Stimulated activated CD8-positive, alpha-beta memory T cell treated with anti-CD3 and anti-CD28 coated beads, Interleukin-12 subunit alpha, Interleukin-12 subunit beta, amount 100 ng/mL, for 4 hours (primary cell): ENCODE results near the gene TBC1D12.

Experiments
- DNase-seq: peaks from one replicate; pipeline ENCODE4 v3.0.0-alpha.2; 2020; ENCODE audit warnings: low read depth

Gene TBC1D12

DNA sequence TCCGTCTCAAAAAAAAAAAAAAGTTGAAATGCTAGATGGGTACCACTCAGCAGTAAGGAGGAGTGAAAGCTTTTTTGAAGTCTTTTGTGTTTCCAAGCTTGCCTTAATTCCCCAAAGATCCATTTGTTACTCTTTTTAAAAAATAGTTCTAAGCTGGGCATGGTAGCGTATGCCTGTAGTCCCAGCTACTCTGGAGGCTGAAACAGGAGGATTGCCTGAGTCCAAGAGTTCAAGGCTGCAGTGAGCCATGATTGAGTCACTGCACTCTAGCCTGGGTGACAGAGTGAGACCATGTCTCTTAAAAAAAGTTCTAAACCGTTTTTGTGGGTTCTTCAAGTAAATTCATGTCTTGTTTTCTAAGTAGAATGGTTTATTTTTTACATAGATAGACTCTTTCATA, 5.3 kb downstream of the TBC1D12 start:
- DNase-seq, result no peak

DNA sequence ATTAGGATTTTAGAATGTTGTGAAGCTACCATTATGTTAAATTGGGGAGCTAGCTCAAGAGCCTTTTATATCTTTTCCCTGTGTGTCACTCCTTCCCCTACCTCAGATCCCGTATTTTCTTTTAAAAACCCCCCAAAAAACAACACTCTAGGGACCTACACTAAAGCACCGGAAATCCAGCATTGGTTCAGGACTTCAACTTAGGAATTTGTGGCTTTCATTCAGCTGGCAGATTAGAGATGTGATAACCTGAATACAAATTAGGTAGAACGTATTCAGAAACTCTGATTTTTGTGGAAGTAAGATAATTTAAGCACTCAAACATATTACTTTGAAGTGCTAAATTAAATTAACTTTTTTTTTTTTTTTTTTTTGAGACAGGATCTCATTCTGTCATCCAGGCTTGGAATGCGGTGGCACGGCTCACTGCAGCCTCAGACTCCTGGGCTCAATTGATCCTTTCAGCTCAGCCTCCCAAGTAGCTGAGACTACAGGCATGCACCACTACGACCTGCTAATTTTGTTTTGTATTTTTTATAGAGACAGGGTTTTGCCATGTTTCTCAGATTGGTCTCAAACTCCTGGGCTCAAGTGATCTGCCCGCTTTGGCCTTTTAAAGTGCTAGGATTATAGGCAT, 6.8 kb downstream of the TBC1D12 start:
- DNase-seq, result no peak

DNA sequence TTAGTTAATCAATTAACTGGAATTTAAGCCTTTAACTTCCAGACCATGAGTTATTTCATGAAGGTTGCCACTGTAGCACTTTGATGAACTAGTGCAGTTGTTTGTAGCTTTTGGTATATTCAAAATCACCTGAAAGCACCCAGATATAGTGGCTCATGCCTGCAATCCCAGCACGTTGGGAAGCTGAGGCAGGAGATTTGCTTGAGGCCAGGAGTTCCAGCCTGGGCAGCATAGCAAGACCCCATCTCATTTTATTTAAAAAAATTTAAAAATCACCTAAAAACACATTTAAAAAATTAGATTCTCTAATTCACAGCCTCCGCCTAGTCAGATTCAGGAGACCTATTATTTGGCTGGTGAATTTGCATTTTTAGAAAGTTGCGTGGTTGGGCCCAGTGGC, 9.0 kb downstream of the TBC1D12 start:
- DNase-seq, result no peak

DNA sequence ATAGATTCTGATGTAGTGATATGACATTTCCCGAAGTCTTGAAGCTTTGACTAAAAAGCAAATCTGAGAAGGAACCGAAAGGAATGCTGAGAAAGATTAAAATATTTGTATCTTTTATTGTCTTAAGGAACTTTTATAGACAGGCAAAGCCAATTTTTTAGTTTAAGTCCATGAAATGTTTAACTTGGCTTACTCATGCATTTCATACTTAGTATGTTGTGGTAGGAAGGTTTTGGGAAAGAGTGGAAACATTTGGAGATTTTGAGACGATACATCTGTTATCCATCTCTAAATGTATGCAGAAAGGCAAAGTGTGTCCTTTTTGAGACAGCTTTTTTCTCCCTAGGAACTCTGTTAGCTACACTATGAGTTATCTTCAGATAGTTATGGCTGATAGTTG, 10.1 kb downstream of the TBC1D12 start:
- DNase-seq, result no peak

DNA sequence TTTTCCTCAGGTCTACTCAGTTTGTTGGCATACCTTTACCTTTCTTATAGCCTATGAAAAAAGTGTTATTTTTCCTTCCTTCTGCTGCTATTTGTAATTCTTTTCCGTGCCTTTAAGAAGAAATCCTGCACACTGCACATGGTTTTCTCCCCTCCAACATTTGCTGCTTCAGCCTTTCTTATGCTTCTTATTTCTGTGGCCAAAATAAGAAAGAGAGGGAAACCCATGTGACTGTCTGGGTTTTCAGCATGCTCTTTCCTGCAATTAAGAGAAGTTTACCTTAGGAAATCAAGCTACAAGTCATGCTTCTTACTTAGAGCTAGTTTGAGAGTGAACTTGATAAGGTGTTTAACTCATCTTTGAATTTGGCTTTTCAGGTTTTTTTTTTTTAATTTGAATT, 11.0 kb downstream of the TBC1D12 start:
- no peak for DNase-seq

DNA sequence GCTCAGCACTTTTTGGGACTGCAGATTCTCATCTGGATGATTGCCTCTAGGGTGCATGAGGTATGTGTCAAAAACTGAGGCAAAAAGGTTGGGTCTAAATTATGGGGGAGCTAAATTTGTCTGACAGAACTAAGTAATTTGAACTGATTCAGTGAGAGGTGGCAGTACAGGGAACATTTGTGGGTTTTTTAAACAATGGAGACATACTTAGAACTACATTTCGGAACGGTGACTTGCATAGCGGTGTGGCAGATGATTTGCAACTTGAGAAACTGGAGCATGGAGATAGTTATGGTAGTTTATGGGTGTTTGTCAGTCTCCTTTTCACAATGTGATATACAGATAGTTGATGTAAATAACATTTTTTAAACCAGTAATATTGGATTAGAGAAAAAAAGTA, 14.6 kb downstream of the TBC1D12 start:
- DNase-seq, result no peak

DNA sequence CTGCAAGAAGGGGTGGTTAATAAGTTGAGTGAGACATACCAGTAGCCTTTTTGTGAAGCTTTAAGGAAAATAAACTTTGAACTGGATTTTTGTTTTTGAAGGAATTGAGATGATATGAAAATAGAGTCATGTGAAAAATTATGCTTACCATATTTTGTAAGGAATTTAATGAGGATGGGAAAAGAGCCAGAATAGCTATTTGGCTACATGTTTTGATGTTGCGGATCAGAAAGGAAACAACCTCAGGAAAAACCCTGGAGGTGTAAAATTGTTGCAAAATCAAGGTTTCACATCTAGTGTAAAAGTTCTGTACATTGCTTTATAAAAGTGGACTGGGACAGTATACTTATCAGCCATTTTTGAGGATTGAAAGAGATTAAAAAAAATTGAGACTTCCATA, 15.0 kb downstream of the TBC1D12 start:
- DNase-seq, result no peak

DNA sequence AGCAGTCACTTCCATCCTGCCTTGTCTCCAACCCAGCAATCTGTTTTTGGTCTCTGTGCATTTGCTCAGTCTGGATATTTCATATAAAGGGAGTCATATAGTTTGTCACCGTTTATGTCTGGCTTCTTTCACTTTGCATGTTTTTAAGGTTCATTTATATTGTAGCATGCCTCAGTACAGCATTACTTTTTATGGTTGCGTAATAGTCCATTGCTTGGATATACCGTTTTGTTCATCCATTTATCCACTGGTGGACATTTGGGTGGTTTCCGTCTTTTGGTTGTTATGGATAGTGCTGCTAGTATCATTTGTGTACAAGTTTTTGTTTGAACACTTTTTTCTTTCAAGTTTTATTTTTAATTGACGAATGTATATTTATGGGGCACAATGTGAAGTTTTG, 18.2 kb downstream of the TBC1D12 start:
- DNase-seq, result no peak

DNA sequence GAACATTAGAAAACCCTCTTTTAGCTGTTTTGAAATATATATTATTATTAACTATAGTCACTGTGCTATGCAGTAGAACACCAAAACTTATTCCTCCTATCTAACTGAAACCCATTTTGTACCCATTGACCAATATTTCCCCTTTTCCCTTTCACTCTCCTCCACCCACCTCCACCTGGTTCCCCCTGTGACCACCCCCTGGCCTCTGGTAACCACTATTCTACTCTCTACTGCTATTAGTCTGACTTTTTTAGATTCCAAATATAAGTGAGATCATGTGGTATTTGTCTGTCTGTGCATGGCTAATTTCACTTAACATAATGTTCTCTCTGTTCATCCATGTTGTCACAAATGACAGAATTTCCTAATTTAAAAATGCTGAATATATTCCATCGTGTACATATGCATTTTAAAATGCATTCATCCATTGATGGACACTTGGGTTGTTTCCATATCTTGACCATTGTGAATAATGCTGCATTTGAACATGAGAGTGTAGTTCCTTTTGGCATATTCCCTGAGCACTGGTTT, 18.7 kb downstream of the TBC1D12 start:
- DNase-seq, result no peak

DNA sequence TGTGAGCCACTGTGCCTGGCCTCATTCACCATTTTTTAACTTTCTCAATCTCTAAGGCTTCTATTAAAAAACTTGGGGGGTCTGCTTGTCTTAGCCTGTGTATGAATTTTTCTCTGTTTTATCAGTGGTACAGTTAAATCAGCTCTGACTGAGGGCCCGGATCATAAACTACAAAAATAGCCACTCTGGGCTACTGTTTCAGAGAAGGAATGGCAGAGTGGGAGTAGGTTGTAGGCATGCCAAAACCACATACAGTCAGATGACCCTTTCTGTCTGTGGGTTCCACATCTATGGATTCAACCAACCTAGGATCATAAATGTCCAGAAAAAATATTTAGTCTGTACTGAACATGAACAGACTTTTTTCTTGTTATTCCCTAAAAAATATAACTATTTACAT, 21.3 kb downstream of the TBC1D12 start:
- DNase-seq, result no peak

DNA sequence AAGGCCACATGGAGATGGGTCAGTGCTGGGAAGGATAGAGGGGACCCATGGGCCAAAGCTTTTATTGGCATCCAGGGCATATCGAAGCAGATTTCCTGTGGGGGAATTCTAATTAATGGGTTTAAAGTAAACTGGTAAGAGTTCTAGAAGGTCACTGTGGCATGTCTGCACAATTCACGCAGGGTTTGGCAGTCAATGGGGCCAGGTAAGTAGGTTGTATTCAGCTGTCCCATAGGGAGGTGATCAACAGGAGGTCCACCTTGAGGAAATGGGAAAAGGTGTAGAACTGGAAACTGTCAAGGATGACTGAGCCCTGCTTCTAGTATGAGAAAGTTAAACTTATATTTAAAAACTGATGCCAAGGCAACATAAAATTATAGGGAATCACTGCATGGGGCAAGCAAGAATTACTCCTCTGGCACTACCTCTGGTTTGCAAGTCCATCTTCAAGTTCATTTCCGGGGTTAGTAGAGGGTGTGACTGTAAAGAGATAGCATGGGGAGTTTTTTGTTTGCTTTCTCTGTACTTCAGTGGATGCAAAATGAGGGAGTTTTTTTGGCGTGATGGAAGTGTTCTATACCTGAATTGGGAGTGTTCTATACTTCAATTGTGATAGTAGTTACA, 22.5 kb downstream of the TBC1D12 start:
- no peak for DNase-seq

DNA sequence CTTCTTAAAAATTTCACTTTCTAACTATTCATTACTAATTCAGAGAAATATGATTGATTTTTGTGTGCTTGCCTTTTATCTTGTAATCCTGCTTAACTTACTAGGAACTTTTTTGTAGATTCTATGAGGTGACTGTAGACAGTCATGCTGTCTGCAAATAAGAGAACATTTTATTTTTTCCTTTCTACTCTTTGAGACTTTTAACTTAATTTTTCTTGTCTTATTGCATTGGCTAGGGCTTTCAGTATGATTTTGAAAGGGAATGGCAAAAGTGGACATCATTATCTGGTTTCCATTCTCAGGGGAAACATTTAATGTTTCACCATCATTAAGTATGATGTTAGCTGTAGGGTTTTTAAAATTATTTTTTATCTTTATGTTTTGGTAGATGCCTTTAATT, 23.6 kb downstream of the TBC1D12 start:
- no peak for DNase-seq

DNA sequence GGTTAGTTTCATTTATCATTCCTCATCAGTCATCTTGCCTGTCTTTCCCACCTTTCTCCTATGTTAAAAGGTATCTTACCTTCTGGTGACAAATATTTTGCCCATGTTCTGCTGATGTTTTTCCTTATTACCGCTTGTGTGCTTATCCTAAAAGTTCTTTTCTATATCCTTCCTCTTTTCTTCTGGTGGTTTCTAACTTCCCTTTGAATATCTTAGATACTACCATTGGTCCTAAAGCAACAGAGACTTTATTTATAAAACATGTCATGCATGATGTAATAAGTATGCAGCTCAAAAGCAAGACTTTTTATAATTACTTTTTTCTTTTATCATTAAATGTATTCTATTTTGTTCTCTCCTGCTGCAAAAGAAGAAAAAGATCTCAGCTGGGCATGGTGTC, 24.8 kb downstream of the TBC1D12 start:
- DNase-seq, result no peak

DNA sequence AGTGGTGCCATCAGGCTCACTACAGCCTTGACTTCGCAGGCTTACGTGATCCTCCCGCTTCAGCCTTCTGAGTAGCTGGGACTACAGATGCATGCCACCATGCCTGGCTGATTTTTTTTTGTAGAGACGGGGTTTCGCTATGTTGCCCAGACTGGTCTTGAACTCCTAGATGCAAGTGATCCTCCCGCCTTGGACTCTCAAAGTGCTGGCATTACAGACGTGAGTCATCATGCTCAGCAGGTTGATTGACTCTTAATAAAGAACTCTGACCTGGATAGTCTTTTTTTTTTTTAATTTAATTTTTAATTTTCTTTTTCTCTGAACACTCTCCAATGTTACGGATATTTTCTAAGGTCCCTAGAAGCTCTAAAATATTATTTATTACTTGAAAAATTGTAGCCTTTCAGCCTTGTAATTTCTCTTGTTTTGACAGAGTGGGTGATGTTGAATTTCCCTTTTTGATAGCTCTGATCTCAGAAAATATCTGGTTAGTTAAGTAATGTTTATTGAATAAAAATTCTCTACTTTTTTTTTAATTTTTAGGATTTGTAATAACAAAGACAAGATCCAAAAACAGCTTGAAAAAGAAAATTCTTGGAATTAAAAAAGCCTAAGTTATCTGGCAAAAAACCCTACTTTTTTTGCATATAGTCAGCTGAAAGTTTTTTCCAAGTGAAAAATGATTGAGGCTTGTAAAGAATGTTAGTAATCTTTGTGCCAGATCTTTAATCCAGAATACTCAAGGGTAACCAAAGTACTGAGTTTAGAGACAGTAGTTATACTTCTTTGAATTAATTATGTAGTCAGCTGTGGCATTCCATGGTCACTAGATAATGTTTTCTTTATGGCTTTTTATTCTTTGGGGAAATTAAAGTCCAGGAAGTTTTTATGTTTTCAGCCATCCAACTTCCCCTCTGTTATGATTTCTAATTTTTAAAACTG, 26.7 kb downstream of the TBC1D12 start:
- DNase-seq, result no peak

DNA sequence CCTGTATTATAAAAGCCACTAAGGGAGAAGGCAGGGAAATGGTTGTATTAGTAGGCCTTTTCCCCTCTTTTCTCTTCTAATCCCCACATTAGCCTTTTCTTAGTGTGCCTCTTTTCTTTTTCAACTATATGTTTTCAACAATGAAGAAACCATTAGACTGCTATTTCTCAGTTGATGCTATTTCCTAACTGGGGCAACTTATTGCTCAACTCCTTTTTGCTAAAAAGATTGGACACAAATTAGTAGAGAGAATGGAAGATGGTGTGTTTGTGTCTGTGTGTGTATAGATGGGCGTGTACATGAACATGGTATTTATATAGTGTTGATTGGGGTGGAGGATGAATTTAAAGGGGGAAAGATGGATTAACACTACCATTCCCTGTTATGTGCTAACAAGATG, 28.4 kb downstream of the TBC1D12 start:
- DNase-seq, result no peak

DNA sequence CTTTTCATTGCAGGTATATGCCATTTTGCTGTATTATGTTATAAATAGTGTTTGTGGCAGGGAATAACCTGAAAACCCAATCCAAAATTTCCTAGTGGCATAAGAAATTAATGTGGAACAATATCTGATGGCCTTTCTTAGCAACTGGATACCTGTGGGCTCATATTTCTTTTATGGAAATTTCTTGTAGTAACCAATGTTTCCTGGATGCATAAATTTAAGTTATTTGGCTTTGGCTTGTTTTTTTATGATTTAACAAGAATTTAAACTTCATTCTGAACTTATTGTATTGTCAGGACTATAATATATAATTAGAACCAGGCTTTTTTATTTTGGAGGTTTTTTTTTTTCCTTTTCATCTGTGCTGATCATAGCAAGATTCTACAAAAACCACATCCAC, 30.1 kb downstream of the TBC1D12 start:
- DNase-seq, result no peak

DNA sequence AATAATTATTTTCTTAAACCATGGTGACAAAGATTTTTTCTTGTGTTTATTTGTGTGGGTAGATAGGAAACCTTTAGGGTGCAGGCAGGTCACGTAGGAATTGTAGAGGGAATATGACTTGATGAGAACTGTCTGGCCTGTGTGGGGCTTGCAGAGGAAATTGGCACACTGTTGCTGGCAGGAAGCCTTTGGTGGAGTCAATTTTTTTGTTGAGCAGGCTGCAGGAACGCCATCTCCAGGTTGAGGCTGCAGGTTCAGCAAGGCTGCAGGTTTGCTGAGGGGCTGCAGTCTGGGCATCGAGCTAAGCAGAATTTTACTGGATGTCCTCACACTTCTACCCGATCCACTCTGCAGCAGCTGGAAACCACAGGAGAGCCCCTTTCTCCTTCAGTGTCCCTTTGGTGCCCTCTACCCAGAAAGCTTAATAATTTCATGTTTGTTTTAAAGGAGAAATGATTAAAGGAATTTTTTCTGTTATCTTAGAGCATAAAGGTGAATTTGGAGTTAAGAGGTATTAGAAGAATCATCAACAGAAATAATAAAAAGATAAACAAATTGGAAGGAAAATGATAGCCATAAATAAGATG, 37.0 kb downstream of the TBC1D12 start:
- DNase-seq, result no peak

DNA sequence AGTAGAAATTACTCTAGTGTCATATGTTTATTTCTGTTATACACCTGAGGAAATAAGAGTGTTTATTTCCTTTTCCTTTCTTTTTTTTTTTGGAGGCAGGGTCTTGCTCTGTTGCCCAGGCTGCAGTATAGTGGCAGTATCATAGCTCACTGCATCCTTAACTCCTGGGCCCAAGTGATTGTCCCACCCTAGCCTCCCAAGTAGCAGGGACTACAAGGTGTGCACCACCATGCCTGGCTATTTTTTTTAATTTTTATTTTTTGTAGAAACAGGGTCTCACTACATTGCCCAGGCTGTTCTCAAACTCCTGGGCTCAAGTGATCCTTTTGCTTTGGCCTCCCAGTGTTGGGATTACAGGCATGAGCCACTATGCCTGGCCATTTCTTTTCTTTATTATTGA, 37.8 kb downstream of the TBC1D12 start:
- DNase-seq, result no peak

DNA sequence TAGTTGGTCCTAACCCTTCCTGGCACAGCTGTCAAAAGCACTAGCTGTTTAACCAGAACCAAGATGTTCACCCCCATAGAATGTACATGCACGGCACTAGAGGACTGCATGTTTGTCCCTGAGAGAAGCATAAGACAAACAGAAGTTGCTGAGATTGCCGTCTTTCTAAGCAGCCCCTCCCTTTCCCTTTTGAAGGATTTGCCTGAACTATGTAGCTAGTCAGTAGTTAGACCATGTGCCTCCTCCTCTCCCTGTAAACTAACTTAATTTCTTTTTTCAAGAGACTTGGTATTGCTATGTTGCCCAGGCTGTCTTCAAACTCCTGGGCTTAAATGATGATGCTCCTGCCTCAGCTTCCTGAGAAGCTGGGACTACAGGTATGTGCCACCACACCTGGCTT, 40.7 kb downstream of the TBC1D12 start:
- no peak for DNase-seq

DNA sequence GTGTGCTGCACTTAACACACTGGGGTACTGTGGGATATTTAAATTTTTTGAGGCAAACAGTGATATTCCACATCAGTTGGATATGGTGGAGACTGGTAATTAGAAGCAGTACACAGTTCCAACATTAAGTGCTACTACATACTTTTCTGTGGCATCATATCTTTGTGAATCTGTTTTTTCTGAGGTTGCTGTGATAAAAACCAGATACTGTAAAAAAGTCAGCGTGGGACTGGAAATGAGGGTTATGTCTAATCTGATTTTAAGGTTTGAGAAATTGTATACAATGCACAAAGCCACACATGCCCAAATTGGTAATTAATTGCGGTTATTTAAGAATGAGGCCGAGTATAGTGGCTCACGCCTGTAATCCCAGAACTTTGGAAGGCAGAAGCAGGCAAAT, 41.2 kb downstream of the TBC1D12 start:
- no peak for DNase-seq

DNA sequence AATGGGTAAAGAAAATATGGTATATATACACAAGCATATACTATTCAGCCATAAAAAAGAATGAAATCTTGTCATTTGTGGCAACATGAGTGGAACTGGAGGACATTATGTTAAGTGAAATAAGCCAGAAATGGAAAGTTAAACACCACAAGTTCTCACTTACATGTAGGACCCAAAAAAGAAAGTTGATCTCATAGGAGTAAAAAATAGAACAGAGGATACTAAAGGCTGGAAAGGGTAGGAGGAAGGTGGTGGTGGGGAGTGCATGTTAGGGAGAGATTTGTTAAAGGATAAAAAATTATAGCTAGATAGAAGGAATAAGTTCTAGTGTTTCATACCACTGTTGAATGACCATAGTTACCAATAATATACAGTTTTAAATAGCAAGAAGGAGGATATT, 48.4 kb downstream of the TBC1D12 start:
- DNase-seq, result no peak

DNA sequence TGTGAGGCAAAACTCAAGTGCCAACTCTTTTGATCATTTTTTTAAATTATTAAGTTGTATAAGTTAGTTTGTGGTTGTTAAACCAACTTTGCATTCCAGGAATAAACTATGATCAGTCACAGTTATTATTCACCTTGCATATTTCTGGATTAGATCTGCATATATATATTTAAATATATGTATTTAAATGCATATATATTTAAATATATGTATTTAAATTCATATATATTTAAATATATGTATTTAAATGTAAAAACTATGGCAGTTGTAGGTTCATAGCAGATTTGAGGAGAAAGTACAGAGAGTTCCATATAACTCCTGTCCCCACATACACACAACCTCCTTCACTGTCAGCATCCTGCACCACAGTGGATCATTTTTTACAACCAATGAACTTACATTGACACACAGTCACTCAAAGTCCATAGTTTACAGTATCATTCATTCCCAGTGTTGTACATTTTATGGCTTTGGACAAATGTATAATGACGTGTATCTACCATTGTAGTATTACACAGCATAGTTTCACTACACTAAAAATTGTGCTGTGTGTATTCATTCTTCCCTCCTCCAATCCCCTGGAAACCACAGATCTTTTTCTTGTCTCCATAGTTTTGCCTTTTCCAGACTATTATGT, 49.7 kb downstream of the TBC1D12 start:
- no peak for DNase-seq
